ENCODE results near the gene ISY1. TPM values are rescaled to one million over a fixed set of nuclear protein-coding genes. Genes with fewer than 3 reads are reported as not detected.
"Not testable (repeated sequence)": the region's sequence is repeated elsewhere in the genome, so short reads cannot be mapped to it uniquely, and the experiment has no call there.

Gene ISY1
- total RNA-seq, 4 donors from 2014 or later, result 22.6 to 30.4 (median 25.7) TPM

DNA sequence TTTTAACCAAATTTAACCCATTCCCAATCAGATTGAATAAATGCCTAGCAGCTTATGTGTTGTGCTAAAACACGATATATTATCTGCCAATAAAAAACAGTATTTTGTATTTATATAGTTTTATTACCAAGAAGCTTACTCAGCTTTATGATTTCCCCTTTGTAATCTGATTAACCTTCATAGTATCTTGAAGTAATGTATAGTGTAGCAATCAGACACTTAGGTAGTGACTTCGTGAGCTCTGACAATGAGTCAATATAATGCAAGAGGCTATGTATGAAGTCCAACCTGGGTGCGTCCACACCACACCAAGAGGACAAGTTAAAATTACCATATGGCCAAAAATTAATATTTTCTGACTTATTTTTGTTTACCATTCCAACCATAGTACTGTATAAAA lies 24.9 kb upstream of the ISY1 start:
- no peak for ATAC-seq
- Histone ChIP-seq H3K27ac (no peak overlapping the region), H3K4me1 (peaks cover 0 to 40% (median 5%) of the 10 kb centered on the region in 3 donors), H3K4me3 (no peak overlapping the region), H3K36me3 (no peaks in the 10 kb centered on the region), H3K9me3 (no peaks in the 10 kb centered on the region), H3K27me3 (no peaks in the 10 kb centered on the region)
- 80 to 83% methylated on average over 3 of the region's 3 CpGs for WGBS, 2 donors (ENCODE audit: low coverage in 1 of 2)
- no peak for TF ChIP-seq POLR2A (IDR thresholded peaks at IDR 0.05)
- no peak for TF ChIP-seq POLR2AphosphoS5 (IDR thresholded peaks at IDR 0.05)
- TF ChIP-seq, protein P1, sequence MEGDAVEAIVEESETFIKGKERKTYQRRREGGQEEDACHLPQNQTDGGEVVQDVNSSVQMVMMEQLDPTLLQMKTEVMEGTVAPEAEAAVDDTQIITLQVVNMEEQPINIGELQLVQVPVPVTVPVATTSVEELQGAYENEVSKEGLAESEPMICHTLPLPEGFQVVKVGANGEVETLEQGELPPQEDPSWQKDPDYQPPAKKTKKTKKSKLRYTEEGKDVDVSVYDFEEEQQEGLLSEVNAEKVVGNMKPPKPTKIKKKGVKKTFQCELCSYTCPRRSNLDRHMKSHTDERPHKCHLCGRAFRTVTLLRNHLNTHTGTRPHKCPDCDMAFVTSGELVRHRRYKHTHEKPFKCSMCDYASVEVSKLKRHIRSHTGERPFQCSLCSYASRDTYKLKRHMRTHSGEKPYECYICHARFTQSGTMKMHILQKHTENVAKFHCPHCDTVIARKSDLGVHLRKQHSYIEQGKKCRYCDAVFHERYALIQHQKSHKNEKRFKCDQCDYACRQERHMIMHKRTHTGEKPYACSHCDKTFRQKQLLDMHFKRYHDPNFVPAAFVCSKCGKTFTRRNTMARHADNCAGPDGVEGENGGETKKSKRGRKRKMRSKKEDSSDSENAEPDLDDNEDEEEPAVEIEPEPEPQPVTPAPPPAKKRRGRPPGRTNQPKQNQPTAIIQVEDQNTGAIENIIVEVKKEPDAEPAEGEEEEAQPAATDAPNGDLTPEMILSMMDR (IDR thresholded peaks at IDR 0.05), result no peak
- no peak for TF ChIP-seq EP300 (IDR thresholded peaks at IDR 0.05)

- not testable (repeated sequence) for ATAC-seq, H3K27me3 ChIP-seq, H3K36me3 ChIP-seq, H3K9me3 ChIP-seq
- H3K4me1 ChIP-seq, result peaks cover 0 to 49% (median 11%) of the 10 kb centered on the region in 3 donors
- peak overlapping the region in 3 of 4 donors; percentile 98 to 100 (median 99) for H3K27ac ChIP-seq
- peak overlapping the region in 1 of 2 donors; percentile 96 for H3K4me3 ChIP-seq
- 69 to 83% methylated on average over 9 to 18 of the region's 20 CpGs for WGBS, 2 donors (ENCODE audit: low coverage in 1 of 2)
These were observed 24.1 kb upstream of the ISY1 start for GRCh38 chr3:129184784-129185542.

DNA sequence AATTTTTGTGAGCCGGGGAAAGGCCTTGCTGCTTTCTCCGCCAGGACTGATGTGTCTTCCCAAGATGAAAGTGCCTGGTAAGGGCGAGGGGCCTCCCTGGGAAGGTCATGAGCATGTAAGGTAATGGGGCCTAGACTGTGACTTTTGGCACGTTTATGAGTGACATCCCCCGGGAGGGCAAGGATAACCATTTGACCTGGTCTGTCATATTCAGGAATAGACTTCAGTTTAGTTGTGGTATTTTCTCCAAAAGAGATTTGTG lies 23.5 kb upstream of the ISY1 start:
- no peak for ATAC-seq
- H3K4me3 ChIP-seq, result peak overlapping the region; percentile 90 to 96
- peak overlapping the region; percentile 98 to 100 (median 100) for H3K27ac ChIP-seq
- 0% methylated on average over 2 to 3 of the region's 5 CpGs for WGBS, 2 donors (ENCODE audit: low coverage in 1 of 2)
- peaks cover 0 to 55% (median 16%) of the 10 kb centered on the region in 3 donors for H3K4me1 ChIP-seq
- no peak for TF ChIP-seq POLR2A (IDR thresholded peaks at IDR 0.05)
- TF ChIP-seq, protein P1 (IDR thresholded peaks at IDR 0.05), result no peak
- TF ChIP-seq POLR2AphosphoS5 (IDR thresholded peaks at IDR 0.05), result no peak
- no peak for TF ChIP-seq EP300 (IDR thresholded peaks at IDR 0.05)
- H3K27me3 ChIP-seq, result no peaks in the 10 kb centered on the region
- no peaks in the 10 kb centered on the region for H3K9me3 ChIP-seq
- no peaks in the 10 kb centered on the region for H3K36me3 ChIP-seq

- 0% methylated on average over 8 of the region's 83 CpGs; no CpG with 5 or more reads in 1 of the 2 donors for WGBS, 2 donors (ENCODE audit: low coverage in 1 of 2)
- peaks cover 0 to 61% (median 22%) of the 10 kb centered on the region in 3 donors for H3K4me1 ChIP-seq
These were observed 22.9 kb upstream of the ISY1 start, which contains the start of gene CNBP for GRCh38 chr3:129183569-129184395. CNBP (minus strand) TSS chr3:129183896; CDS start chr3:129171757, 12,139 bp downstream.

More at GRCh38 chr3:129183569-129184395, 22.9 kb upstream of the ISY1 start, which contains the start of gene CNBP:
- peak; percentile 97 to 98 for TF ChIP-seq POLR2A (IDR thresholded peaks at IDR 0.05)
- no peak for TF ChIP-seq EP300 (IDR thresholded peaks at IDR 0.05)
- TF ChIP-seq POLR2AphosphoS5 (IDR thresholded peaks at IDR 0.05), result peak; percentile 99
- TF ChIP-seq, protein P1 (IDR thresholded peaks at IDR 0.05), result peak in 1 of 4 experiments; percentile 8
- peaks cover 0 to 4% of the 10 kb centered on the region in 2 donors for H3K36me3 ChIP-seq
- H3K4me3 ChIP-seq, result peak within 1 kb of the TSS; percentile 90 to 96
- ATAC-seq, result peak; percentile 100
- H3K27me3 ChIP-seq, result no peaks in the 10 kb centered on the region
- H3K9me3 ChIP-seq, result no peaks in the 10 kb centered on the region
- peak within 1 kb of the TSS; percentile 98 to 100 (median 100) for H3K27ac ChIP-seq
